Right hindlimb (tissue), 1 donor: ENCODE measurements around the gene NMT1.

Source experiments
- DNase-seq: peaks from one replicate; pipeline ENCODE4 v3.0.0-alpha.2; 2018

NMT1 gene

DNA sequence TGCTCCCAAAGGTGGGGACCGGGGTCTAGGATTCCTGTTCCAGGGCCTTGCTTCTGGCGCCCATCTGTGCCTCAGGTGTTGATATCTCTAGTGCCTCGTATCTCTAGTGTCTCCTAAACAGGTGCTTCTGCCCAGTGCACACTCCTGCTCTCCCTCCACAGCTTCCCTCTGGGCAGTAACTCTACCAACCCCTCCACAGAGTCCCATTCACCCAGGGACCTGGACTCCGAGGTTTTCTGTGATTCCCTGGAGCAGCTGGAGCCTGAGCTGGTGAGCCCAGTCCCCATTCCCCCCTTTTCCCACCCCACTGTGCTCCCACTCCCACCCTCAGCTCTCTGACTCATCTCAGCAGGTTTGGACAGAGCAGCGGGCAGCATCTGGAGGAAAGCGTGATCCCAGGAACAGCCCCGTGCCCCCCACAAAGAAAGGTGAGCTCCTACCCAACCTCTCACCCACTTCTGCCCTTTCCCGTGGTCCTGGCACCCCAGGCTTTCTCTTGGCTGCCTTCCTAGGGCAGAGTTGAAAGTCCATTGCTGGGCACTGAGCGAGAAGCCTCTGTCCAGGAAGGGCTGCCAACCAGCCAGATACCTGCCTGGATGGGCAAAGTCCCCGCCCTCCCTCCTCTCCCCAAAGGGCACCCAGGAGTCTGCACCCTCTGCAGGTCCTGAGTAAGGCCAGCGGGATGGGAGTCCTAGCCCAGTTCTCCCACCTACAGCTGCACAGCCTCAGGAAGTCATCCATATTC is 76.6 kb downstream of the NMT1 start:
- peak; percentile 19 for DNase-seq

DNA sequence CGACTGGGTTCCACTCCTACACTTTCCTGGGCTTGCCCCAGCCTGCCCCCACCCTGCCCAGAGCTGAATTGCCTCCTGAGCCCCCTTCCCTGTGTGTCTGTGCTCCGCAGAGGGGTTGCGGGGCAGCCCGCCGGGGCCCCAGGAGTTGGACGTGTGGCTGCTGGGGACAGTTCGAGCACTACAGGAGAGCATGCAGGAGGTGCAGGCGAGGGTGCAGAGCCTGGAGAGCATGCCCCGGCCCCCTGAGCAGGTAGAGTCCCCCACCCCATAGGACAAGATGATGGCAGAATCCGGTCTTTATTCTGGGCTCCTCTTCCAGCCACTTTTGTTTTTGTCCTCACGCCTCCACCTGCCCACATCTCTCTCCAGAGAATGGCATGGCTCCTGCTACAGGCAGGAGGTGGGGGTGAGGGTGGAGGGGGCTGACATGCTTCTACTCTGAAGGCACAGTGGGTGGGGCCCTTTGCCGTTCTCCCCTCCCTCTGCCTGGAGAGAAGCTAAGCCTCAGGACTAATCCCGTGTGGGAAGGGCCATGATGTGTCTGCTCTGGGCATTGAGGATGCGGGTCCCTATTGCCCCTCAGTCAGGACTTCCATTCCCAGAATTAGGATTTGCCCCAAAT is 77.9 kb downstream of the NMT1 start:
- DNase-seq = no peak

DNA sequence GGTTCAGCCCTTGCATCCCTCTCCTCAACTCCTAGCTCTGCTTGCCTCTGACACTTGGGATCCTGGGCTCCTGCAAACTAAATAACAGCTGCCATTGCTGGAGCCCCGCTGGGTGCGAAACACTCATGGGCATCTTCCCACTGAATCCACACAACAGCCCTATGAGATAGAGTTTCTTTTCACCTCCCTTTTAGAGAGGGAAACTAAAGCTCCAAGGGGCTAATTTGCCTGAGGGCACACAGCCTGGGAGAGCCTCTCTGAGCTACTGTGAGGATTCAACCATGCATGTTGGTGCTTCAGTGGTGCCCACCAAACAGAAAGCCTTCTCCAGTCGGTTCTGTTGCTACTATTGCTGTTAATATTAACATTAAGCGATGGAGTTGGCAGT is 78.4 kb downstream of the NMT1 start:
- DNase-seq = no peak

DNA sequence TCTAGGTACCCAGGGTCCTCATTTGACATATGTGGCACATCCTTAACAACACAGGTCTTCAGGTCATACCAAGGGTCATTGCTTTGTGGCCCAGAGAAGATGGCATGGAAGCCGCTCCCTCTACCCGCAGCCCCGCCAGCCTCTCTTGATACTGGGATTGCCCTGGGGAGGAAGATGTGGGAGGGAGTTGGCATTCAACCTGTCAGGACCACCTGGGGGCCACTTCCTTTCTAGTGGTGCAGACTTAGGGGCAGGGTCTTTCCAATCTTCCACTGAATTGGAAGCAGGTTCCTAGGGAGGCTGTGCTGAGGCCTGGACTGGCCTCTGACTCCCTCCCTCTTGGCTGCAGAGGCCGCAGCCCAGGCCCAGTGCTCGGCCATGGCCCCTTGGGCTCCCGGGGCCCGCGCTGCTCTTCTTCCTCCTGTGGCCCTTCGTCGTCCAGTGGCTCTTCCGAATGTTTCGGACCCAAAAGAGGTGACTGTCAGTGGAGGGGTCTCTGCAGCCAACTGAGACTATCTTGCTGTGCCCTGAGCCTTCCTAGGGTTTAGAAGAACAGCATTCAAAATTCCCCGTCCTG is 82.1 kb downstream of the NMT1 start:
- peak; percentile 35 for DNase-seq

DNA sequence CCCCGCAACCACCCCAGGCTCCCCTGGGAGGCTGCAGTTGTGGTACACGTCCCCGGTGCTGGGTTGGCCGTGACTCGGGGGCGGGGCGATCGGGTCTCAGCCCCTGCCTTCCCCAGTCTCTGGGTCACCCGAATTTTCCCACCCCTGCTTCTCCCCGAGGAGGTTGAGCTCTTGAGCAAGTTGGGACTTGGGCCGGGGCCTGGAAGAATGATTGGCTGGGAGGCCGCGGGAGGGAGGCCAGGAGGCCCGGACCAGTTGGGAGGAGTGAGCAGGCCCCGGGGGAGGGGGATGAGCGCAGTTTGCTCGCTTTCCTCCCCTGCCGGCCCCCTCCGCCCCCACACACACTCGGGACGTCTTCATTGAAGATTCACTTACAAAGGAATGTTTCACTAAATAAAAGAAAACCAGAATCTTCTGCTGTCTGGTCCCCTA is 82.7 kb downstream of the NMT1 start:
- DNase-seq = peak; percentile 91

DNA sequence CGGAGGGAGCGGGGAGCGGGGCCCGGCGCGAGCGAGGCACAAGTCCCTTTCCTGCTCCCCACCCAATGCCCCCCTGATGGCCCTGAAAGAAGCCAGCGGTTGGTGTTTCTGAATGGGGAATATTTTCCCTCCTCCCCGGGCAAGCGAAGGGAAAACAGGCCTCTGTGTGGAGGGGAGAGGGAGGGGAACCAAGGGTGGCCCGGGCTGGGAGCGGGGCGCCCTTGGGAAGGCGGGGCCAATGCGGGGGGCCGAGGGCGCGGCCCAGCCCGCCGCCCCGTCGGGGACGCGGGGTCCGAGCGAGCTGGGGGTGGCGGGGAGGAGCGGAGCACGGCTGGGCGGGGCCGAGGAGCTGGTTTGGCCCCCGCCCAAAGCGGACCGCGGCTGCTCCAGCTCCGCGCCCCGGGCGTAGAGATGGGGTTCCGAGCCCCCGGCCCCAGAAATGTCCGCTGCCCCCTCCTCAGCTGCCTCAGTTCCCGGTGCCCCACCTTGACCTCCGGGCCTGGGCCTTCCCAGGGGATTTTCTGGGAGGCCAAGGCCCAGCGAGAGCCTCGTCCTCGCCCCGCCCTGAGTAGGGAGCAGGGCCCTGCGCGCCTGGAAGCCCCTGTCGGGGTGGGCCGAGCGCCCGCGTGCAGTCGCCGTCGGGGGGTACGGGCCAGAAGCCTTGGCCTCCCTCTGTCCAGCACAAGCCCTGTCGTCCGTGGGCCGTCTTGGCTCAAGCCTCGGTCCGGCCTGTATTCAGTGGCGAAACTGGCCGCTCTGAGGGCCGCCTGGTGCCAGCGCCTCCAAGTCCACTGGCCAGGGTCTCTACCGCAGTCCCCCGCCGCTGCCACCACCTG is 83.3 kb downstream of the NMT1 start:
- peak; percentile 72 for DNase-seq

DNA sequence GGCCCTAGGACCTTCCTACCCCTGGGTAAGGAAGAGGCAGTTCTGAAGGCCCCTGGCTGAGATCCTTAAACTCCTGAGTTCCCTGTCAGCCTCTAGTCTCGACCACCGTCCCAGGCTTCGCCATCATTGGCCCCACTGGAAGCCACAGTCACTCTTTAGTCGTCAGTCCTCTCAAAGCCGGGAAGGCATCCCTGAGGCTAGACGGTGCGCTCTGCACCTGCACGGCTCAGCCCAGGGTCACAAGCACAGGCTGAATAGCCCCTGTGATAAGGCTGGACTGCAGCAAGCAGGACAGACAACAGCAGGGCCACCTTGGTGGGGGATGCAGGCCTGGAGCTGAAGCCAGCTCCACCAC is 83.9 kb downstream of the NMT1 start:
- DNase-seq = no peak

DNA sequence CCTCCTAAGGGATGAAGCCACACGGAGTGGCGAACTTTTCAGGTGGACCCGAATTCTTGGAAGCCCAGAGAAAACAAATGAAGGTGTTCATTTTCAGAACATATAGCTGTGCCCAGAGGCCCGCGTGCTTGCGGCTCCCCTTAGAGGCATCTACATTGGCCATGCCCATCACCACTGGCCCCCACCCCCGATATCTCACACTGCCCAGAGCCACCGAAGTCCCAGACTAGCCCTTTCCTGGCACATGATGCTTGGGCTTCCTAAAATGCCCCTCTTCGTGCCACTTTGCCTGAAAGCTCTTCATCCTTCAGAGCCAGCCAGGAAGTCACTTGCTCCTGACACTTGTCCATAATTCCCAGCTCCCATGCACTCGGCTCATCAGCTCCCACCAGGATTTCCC is 85.0 kb downstream of the NMT1 start:
- no peak for DNase-seq

DNA sequence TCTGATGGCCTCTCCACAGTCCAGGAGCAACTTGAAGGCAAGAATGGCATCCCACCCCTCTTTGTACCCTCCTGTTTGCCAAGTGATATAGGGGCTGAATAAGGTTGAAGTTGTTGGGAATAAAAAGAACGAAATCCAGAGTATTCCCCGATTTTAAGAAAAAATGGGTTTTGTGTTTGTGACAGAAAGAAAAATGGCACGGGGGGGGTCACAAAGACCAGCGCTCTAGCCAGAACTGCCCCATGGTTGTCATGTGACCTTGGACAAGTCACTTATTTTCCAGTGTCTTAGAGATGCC is 85.4 kb downstream of the NMT1 start:
- no peak for DNase-seq

DNA sequence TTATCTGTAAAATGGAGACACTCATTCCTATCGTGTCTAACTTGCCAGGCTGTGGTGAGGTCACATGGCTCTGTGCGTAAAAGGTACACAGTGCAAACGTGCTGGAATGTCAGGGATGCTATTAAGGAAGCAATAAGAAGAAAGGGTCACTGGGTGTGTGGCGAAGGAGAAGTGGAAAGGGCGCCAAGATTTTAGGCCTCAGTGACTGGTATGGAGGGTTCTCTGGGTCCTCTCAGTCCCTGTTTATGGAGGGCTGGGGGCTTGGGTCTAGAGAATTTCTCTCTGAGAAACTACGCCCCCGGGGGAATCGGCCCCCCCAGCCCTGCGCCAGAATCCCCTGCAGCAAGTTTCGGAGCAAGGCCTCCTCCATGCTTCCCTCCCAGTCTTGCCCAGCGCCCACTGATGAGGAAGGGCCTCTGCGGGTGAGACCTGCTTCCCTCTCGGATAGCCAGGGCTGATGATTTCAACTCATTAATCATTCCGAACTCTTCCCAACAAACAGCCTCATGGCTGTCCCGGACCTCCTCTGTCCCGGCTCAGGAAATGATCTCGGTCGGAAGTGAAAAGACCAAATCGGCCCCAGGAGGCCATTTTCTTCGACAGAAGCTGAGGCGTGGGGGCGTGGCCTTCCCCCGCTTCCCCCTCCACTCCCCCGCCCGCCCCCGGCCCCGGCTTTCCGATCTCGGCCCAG is 85.9 kb downstream of the NMT1 start:
- peak; percentile 91 for DNase-seq

DNA sequence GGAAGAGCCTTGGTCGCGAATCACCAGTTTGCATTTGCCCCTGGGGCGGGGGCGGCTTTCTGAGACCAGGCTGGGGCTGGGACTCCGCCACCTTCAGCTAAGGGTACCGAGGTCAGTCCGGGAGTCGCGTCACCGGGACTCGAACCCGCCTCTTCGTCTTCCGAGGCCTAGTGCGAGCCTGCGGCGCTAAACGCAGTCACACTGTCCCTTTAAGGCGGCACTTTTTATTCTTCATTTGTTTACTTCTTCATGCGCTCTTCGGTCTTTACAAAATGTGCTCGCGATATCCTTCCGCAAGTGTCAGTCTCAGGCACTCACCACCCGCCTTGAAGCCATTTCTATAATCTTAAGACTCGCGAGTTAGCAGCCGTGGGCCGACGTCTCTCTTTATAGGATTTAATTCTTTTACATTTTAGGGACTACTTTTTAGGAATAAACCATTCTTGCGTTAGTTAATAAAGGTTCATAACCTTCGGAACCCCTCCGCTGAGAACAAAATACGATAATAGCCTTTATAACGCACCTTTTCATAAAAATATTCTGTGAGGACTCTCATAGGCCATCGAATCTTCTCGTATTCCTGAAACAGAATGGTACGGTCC is 86.6 kb downstream of the NMT1 start:
- DNase-seq = peak; percentile 93

DNA sequence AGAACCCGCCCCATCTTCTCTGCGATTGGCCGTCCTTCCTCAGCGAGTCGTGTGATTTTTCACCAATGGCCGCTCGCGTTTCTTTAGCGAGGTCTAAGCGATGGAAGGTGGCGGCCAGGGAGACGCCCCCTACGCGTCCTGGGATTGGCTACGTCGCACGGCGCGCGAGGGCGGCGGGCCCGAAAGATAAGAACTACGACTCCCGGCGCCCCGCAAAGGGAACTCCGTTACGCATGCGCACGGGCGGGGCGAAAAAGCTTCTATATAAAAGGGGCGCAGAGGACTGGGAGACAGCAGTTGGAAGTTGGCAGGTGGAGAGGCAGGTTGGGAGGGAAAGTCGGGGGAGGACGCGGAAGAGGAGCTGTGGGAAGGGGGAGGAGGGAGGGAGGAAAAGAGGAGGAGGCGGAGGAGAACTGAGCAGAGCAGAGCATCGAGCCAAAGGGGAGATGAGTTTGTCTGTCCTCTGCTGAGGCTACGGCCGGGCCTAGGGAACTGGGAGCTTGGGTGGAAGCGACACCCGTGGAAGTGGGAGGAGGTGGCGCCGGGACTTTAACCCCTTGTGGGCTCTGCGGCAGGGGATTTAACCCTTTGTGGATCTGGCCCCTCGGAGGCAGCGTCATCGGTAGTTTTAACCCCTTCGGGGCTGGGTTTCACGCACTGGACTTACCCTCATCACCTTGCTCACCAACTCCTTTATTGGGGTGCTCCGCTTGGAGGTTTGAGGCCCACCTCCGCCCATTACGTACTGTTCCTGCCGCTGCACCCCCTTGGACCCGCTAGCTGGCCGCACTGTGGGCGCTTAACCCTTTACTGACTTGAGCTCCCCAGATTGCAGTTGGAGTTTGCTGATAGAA is 87.3 kb downstream of the NMT1 start, which contains the start of gene HEXIM1:
HEXIM1 (plus strand) TSS at position 293 of the 854 bp plus-strand sequence. CDS start 716 bp downstream, outside the sequence.
- DNase-seq = peak; percentile 100

DNA sequence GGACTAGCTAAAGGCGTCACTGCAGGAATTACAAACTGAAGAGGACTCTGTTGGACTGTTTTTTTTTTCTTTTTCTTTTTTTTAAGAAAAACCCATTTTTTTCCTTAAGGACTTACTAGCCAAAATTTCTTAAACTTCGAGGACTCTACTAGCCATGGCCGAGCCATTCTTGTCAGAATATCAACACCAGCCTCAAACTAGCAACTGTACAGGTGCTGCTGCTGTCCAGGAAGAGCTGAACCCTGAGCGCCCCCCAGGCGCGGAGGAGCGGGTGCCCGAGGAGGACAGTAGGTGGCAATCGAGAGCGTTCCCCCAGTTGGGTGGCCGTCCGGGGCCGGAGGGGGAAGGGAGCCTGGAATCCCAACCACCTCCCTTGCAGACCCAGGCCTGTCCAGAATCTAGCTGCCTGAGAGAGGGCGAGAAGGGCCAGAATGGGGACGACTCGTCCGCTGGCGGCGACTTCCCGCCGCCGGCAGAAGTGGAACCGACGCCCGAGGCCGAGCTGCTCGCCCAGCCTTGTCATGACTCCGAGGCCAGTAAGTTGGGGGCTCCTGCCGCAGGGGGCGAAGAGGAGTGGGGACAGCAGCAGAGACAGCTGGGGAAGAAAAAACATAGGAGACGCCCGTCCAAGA is 88.0 kb downstream of the NMT1 start:
- DNase-seq = peak; percentile 95

DNA sequence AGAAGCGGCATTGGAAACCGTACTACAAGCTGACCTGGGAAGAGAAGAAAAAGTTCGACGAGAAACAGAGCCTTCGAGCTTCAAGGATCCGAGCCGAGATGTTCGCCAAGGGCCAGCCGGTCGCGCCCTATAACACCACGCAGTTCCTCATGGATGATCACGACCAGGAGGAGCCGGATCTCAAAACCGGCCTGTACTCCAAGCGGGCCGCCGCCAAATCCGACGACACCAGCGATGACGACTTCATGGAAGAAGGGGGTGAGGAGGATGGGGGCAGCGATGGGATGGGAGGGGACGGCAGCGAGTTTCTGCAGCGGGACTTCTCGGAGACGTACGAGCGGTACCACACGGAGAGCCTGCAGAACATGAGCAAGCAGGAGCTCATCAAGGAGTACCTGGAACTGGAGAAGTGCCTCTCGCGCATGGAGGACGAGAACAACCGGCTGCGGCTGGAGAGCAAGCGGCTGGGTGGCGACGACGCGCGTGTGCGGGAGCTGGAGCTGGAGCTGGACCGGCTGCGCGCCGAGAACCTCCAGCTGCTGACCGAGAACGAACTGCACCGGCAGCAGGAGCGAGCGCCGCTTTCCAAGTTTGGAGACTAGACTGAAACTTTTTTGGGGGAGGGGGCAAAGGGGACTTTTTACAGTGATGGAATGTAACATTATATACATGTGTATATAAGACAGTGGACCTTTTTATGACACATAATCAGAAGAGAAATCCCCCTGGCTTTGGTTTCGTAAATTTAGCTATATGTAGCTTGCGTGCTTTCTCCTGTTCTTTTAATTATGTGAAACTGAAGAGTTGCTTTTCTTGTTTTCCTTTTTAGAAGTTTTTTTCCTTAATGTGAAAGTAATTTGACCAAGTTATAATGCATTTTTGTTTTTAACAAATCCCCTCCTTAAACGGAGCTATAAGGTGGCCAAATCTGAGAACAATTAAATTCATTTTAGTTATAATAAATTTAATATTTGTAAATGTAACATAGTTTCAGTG is 88.8 kb downstream of the NMT1 start:
- peak; percentile 85 for DNase-seq

DNA sequence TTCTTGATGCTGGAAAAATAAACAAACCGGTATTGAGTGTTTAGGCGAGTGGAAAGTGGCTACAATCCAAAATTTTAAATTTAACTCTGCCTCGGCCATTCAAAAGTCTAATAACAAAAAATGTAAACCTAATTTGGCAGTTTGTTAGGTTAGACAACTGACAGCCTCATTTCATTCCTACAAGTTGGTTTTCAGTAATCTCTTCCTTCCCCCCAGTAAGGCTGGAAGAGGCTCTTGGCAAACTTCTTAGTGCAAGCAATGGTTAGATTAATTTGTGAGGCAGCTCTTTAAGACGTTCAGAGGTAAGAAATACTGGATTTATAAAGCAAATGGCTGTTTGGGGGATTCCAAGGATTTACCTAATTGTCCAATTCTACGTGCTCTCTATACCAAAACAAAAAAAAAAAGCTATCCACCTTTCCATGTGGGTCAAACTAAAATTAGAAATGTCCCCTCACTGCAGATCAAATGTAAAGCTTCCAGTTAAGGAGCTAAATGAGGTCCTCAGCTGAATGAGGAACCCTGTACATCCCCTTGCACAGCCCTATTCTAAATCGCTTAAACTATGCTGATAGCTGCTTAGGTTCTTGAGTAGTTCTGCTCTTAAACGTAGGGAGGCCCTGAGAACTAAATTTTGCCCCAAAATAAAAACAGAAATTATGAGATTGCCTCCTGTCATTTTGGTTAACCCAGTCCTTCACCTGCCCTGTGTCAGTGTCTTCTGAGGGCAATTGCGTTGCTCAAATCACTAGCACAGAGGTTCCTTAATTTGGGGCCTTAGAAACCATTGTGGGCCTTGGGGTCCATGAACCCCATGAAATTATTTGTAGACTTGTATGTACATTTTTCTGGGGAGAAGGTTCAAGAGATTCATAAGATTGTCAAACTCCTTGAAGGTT is 90.0 kb downstream of the NMT1 start:
- DNase-seq = no peak

DNA sequence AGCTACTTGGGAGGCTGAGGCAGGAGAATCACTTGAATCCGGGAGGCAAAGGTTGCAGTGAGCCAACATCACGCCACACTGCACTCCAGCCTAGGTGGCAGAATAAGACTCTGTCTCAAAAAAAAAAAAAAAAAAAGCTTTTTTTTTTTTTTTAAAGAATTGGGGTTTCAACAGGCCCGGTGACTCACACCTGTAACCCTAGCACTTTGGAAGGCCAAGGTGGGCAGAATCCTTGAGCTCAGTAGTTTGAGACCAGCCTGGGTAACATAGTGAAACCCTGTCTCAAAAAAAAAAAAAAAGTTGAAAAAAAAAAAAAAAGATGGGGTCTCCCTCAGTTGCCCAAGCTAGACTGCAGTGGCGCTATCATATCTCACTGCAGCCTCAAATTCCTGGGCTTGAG is 93.9 kb downstream of the NMT1 start:
- no peak for DNase-seq

DNA sequence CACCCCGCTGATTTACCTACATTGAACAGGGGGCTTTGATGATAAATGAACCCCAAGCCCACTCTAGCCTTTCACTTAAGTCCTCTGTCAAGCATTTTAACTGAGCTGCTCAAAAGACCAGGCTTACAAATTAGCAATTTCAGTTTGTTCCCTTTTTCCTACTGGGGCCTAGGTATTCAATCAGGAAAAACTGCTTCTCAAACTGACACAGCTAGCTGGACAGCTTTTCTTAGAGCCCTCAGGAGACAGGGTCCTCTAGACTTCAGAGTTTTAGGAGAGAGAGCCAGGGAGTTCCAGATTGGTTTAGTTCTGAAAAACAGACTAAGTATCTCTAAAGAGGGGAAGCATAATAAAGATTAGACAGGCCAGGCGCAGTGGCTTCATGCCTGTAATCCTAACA is 94.4 kb downstream of the NMT1 start:
- DNase-seq = no peak

DNA sequence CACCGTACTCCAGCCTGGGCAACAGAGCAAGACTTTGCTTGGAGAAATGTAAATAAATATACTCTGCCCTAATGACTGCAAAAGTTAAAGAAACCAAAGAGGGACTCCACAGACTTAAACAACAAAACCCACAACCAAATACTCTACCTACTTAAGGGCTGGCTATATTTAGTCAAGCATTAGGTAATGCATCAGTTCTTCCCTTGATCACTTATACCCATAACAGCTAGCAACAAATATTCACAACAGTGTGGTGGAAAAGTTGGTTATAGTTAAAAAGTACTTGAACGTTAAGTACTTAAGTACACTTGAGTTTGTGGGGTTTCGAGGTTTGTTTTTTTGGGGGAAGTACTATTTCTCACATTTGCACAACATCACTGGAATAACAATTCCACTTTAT is 95.1 kb downstream of the NMT1 start:
- DNase-seq = no peak
